Breast epithelium (tissue), 4 donors: ENCODE measurements around the gene BAZ2B. TPM values are rescaled to one million over a fixed set of nuclear protein-coding genes. Genes with fewer than 3 reads are reported as not detected.

ENCODE experiments used
- DNase-seq, 2 donors: peaks; one replicate each; pipeline ENCODE4 v3.0.0-alpha.2; 2019; ENCODE audit warnings: low spot score in 2 of 2
- H3K27ac ChIP-seq, 2 donors: fragments of 200-600 bp; sonication (generic) in 1 of 2; one replicate each; pipeline ENCODE4 v1.5.1; 2016 to 2019; ENCODE audit warnings: mild to moderate bottlenecking in 1 of 2
- H3K27me3 ChIP-seq, 2 donors: fragments of 200-600 bp; sonication (generic) in 1 of 2; one replicate each; pipeline versions ENCODE4 v1.5.1 to v1.6.0; 2017 to 2019; ENCODE audit warnings: control low read depth in 1 of 2, mild to moderate bottlenecking in 1 of 2
- H3K36me3 ChIP-seq: fragments of 200-600 bp; one replicate; pipeline ENCODE4 v1.5.1; 2019
- H3K4me1 ChIP-seq, 2 donors: fragments of 200-600 bp; sonication (generic); one replicate each; pipeline ENCODE4 v1.5.1; 2016 to 2019; ENCODE audit warnings: control low read depth in 1 of 2
- H3K4me3 ChIP-seq, 3 donors: fragments of 200-600 bp; sonication (generic); 1 replicate in 2 of 3; 2 replicates in 1 of 3; pipeline ENCODE4 v1.5.1; 2016 to 2019; ENCODE audit warnings: mild to moderate bottlenecking in 3 of 3, moderate library complexity in 2 of 3
- H3K9me3 ChIP-seq, 2 donors: fragments of 200-600 bp; sonication (generic) in 1 of 2; one replicate each; pipeline ENCODE4 v1.5.1; 2016 to 2019; ENCODE audit warnings: control low read depth in 1 of 2
- CTCF ChIP-seq, 3 donors: fragments of 450-650 bp; IDR thresholded peaks; one replicate each; pipeline ENCODE4 v1.5.1; 2016 to 2017; ENCODE audit warnings: antibody characterized with exemption in 3 of 3, mild to moderate bottlenecking in 3 of 3, moderate library complexity in 3 of 3
- POLR2A ChIP-seq: fragments of 450-650 bp; IDR thresholded peaks from one replicate; pipeline ENCODE4 v1.6.1; 2016; ENCODE audit warnings: antibody characterized with exemption, mild to moderate bottlenecking, moderate library complexity
- POLR2AphosphoS5 ChIP-seq, 3 donors: sonication (generic); formaldehyde crosslinking; IDR thresholded peaks; one replicate each; pipeline ENCODE4 v1.6.1; 2017; ENCODE audit warnings: antibody characterized with exemption in 3 of 3
- intact Hi-C: fragments of 100-400 bp; cut with DNase I; formaldehyde crosslinking; loops from one replicate; pipeline ENCODE4 v1.15.1; 2023; ENCODE audit warnings: low total_unique reads
- total RNA-seq, 3 donors: library from RNA; depleted of rRNA; stranded (reverse); fragments of >200 nt; gene quantifications; one replicate each; pipeline ENCODE4 v1.1.0, GENCODE V29; 2016

Gene BAZ2B
- total RNA-seq, 3 donors from 2014 or later = 86.1 to 250 (median 143) TPM

- no peak for TF ChIP-seq POLR2AphosphoS5 (IDR thresholded peaks at IDR 0.05)
- H3K9me3 ChIP-seq = no peaks in the 10 kb centered on the region
- H3K27me3 ChIP-seq = no peaks in the 10 kb centered on the region
- no peak for DNase-seq
- no peak overlapping the region for H3K4me3 ChIP-seq
- intact Hi-C loops = loop anchor here (10.0 kb wide), 1 partner anchor 1831 kb away; no protein-coding TSS in a partner anchor
- H3K27ac ChIP-seq = peak overlapping the region; percentile 20 to 59
- peaks cover 0 to 16% of the 10 kb centered on the region in 2 donors for H3K4me1 ChIP-seq
- H3K36me3 ChIP-seq = no peaks in the 10 kb centered on the region
Measured at GRCh38 chr2:159606287-159606686, 10.1 kb downstream of the BAZ2B start.

- peaks cover 0 to 16% of the 10 kb centered on the region in 2 donors for H3K4me1 ChIP-seq
- H3K36me3 ChIP-seq = no peaks in the 10 kb centered on the region
- intact Hi-C loops = loop anchor here (10.0 kb wide), 1 partner anchor 1831 kb away; no protein-coding TSS in a partner anchor
- H3K9me3 ChIP-seq = no peaks in the 10 kb centered on the region
- H3K27ac ChIP-seq = peak overlapping the region; percentile 20 to 59
- no peaks in the 10 kb centered on the region for H3K27me3 ChIP-seq
- H3K4me3 ChIP-seq = no peak overlapping the region
- DNase-seq = no peak
- TF ChIP-seq POLR2AphosphoS5 (IDR thresholded peaks at IDR 0.05) = no peak
- no peak for TF ChIP-seq POLR2A
- no peak for TF ChIP-seq CTCF (IDR thresholded peaks at IDR 0.05)
Measured at GRCh38 chr2:159605441-159606178, 10.7 kb downstream of the BAZ2B start.

GRCh38 chr2:159604159-159604558 is 12.2 kb downstream of the BAZ2B start:
- no peaks in the 10 kb centered on the region for H3K9me3 ChIP-seq
- H3K27ac ChIP-seq = peak overlapping the region in 1 of 2 donors; percentile 10
- no peak overlapping the region for H3K4me3 ChIP-seq
- intact Hi-C loops = loop anchor here (10.0 kb wide), 1 partner anchor 1829 kb away; no protein-coding TSS in a partner anchor
- TF ChIP-seq CTCF (IDR thresholded peaks at IDR 0.05) (no peak), POLR2AphosphoS5 (IDR thresholded peaks at IDR 0.05) (no peak), POLR2A (no peak)
- H3K27me3 ChIP-seq = no peaks in the 10 kb centered on the region
- H3K4me1 ChIP-seq = peaks cover 0 to 11% of the 10 kb centered on the region in 2 donors
- no peak for DNase-seq
- no peaks in the 10 kb centered on the region for H3K36me3 ChIP-seq

- H3K9me3 ChIP-seq = no peaks in the 10 kb centered on the region
- intact Hi-C loops = loop anchor here (10.0 kb wide), 1 partner anchor 1826 kb away; no protein-coding TSS in a partner anchor
- no peak overlapping the region for H3K4me3 ChIP-seq
- H3K36me3 ChIP-seq = no peaks in the 10 kb centered on the region
- no peak for DNase-seq
- no peak for TF ChIP-seq CTCF (IDR thresholded peaks at IDR 0.05)
- TF ChIP-seq POLR2A = no peak
- no peak for TF ChIP-seq POLR2AphosphoS5 (IDR thresholded peaks at IDR 0.05)
- H3K4me1 ChIP-seq = peaks cover 0 to 5% of the 10 kb centered on the region in 2 donors
- H3K27ac ChIP-seq = peak overlapping the region; percentile 33 to 50
- no peaks in the 10 kb centered on the region for H3K27me3 ChIP-seq
Measured at GRCh38 chr2:159600752-159601151, 15.6 kb downstream of the BAZ2B start.

- Histone ChIP-seq H3K4me1 (no peaks in the 10 kb centered on the region), H3K27me3 (no peaks in the 10 kb centered on the region), H3K9me3 (no peaks in the 10 kb centered on the region), H3K4me3 (no peak overlapping the region), H3K27ac (no peak overlapping the region), H3K36me3 (no peaks in the 10 kb centered on the region)
- DNase-seq = no peak
- no peak for TF ChIP-seq CTCF (IDR thresholded peaks at IDR 0.05)
- TF ChIP-seq POLR2AphosphoS5 (IDR thresholded peaks at IDR 0.05) = no peak
- TF ChIP-seq POLR2A = no peak
- intact Hi-C loops = loop anchor here (5.0 kb wide), 1 partner anchor 1012 kb away; no protein-coding TSS in a partner anchor
Measured at GRCh38 chr2:159595410-159596046, 20.8 kb downstream of the BAZ2B start.
